ENCODE measurements around the gene CD99.
"Not testable (repeated sequence)": the region's sequence is repeated elsewhere in the genome, so short reads cannot be mapped to it uniquely, and the experiment has no call there.

CD99 gene

DNA sequence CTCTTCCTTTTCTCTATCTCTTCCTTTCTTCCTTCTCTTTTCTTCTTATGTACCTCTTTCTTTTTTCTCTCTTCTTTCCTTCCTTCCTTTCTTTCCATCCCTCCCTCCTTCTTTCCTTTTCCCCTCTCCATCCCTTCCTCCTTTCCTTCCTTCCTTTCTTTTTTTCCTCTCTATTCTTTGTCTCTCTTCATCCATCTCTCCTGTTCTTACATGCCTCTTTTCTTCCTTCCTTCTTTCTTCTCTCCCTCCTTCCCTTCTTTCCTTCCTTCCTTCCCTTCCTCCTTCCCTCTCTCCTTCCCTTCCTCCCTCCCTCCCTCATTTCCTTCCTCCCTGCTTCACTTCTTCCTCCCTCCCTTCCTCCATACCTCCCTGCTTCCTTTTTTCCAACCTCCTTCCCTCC, 41.6 kb downstream of the CD99 start:
- no peak for DNase-seq

DNA sequence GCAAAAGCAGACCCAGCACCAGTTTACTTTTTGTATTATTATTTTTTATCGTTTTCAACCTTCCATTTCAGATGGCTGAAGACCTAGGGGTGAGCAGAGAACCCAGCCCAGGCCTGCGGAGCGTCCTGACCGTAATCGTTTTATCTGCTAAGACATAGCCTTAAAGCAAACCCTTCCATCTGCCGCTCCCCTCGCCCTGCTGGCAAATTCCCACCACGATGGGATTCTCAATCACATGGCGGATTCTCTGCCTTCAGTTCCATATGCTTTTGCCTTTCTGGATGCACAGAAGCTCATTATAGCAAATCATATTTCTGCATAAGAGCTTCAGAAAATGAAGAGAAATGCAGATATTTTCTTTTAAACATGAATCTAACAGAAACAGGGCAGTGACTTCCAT, 42.2 kb downstream of the CD99 start:
- DNase-seq: no peak

DNA sequence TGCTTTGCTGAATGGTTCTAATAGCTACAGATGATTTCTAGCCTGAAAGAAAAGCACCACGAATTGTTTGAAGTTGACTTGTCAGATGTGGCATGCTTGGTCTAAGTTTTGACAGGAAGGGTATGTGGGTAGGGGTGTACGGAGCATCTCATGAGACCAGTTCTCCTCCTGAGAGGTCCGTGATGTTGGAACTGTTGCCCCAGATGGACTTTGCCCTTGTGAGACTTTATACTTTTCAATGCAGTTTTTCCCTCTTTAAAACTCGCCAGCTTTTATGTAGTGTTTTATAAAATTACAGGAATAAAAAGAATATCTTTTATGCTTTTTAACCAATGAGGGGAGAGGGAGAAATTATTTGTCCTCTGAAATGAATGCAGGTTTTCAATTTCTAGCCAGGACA, 44.2 kb downstream of the CD99 start:
- no peak for DNase-seq

DNA sequence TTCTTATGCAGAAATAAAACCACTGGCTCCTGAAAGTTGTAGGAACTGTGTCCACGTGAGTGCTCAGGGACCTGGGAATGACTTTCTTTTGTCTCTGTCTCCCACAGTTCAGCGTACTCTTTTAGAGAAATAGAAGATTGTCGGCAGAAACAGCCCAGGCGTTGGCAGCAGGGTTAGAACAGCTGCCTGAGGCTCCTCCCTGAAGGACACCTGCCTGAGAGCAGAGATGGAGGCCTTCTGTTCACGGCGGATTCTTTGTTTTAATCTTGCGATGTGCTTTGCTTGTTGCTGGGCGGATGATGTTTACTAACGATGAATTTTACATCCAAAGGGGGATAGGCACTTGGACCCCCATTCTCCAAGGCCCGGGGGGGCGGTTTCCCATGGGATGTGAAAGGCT, 49.6 kb downstream of the CD99 start:
- no peak for DNase-seq

DNA sequence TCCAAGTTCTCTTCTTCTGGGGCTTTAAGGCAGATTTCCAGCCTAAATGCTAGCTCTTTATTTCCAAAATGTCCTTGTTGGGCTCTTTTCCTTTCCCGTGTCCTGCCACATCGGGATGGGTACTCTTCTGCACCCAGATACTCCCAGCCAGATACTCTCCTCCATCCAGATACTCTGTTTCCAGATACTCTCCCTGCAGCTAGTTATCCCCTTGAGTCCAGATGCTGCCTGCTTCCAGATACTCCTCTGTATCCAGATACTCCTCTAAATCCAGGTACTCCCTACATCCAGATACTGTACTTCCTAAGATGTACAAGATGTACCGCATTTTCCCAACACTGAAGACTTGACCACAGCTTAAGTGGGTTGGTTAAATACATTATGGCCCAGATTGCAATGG, 50.3 kb downstream of the CD99 start:
- no peak for DNase-seq

DNA sequence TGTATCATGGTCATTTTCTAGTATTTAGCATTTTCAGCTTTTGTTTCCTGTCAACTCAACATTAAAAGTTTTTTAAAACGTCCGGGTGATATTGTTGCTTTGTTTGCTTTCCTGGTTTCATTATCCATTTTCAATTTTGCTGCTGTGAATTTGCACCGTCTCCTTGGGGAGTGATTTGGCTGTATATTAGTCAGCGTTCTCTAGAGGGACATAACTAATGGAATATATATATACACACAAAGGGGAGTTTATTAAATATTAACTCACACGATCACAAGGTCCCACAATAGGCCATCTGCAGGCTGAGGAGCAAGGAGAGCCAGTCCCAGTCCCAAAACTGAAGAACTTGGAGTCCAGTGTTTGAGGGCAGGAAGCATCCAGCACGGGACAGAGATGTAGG, 55.2 kb downstream of the CD99 start:
- not testable (repeated sequence) for DNase-seq

DNA sequence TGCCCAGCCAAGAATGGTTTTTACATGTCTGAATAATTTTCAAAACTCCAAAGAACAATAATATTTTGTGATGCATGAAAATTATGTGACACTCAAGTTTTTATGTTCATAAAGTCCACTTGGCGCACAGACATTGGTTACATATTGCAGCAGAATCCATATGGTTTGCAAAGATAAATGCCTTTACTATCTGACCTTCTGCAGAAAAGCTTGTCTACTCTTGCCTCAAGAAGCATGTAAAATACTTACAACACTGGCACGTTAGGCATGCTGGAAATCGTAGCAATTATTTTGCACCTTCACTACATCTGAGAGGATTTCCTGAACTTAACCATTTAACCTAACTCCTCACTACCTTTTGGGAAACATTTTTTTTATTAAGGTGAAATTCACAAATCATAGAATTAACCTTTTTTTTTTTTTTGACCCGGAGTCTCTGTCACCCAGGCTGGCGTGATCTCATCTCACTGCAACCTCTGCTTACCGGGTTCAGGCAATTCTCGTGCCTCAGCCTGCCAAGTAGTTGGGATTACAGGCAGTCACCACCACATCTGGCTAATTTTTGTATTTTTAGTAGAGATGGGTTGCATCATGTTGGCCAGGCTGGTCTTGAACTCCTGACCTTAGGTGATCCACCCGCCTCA, 57.2 kb downstream of the CD99 start:
- DNase-seq: no peak

DNA sequence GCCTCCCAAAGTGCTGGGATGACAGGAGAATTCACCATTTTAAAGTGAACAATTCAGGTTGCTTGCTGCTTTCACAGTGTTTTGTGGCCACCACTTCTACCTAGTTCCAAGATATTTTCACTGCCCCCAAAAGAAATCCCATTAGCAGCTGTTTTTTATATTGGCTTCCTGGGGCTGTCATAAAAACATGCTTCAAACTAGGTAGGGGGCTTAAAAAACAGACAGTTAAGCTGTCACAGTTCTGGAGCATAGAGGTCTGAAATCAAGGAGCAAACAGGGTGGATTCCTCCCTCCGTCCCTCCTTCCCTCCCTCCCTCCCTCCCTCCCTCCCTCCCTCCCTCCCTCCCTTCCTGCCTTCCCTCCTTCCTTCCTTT, 57.7 kb downstream of the CD99 start:
- DNase-seq: no peak

DNA sequence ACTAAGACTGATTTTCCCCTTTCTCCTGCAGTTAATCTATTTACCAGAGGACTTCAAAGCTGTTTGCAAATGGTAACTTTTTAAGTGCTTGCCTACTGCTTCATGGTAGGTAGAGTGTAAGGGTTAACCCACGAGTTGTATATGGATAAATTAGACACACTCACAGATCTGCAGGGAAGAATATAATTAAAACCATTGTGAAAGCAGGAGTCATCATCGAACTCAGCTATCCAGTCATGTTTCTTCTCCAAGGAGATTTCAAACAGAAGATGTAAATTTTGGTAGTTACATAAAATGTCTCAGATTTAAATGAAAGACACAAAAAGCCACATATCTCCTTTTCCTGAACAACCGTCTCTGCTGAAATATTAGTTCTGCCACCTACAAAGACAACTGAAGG, 60.2 kb downstream of the CD99 start:
- DNase-seq: no peak

DNA sequence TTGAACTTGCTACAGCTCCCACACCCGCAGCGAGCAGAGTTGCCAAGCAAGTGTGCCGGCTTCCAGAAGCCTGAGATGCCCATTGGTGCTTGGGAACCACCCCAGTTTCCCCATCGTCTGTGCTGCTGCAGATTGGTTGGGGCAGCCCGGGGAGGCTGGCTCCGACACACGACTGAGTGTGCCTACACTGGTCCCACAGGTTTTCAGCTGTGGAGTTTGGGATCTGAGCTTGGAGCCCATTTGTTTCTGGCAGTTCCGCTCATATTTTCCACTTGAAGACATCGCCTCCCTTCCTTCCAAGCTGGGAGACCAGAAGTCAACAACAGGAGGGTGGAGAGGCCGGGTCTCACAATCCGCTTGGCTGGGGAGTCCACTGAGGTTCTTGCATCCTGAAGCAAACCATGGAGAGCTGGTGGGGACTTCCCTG, 60.8 kb downstream of the CD99 start, which contains the start of gene XG:
TSS of gene XG (plus strand) at position 167 of the 427 bp plus-strand sequence. CDS start at position 402, 235 bp downstream.
- DNase-seq: not testable (repeated sequence)

DNA sequence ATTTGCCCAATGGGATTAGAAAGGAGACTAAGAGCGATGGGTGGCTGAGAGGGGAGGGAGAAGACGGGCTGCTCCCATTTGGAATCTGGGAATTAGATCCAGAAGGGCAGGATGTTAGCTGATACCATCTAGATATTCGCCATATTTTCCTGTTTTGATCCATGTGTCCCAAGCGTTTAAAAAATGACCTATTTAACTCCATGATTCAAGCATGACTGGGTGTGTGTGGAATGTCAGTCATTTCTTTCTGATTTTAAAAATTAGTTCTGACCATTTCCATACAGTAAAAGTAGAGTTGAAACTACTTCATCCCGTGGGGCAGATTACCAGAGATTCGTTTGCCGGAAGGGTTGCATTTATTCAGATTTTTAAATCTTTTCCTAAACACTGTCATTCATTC, 61.3 kb downstream of the CD99 start:
- not testable (repeated sequence) for DNase-seq

DNA sequence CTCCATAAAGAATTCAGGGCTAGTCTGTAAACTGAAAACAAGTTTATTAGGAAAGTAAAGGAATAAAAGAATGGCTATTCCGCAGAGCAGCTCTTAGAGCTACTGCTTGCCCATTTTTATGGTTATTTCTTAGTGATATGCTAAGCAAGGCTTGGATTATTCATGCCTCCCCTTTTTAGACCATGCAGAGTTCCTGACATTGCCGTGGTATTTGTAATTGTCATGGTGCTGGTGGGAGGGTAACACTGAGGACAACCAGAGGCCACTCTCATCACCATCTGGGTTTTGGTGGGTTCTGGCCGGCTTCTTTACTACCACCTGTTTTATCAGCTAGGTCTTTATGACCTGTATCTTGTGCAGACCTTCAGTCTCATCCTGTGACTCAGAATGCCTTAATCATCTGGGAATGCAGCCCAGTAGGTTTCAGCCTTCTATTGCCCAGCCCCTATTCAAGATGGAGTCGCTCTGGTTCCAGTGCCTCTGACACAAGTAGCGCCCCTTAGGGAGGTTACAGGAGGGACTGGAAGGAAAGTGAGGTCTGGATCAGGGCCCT, 64.1 kb downstream of the CD99 start:
- DNase-seq: not testable (repeated sequence)

DNA sequence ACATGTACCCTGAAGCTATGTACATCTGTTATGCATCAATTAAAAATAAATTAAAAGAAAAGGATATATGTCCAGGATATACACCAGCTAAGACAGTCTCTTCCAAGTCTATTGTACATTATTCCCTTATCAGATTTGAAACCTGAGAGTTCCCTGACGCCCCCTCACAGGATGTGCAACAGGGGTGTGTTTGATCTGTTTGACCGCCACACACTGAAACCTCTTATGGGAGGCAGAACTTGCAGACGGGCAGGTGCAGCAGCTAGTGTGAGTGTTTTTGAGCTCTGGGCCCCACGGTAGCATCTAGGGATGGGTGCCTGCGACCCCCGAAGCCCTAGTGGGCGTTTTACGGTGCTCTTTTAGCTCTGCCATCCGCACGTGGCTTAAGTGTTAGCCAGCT, 65.5 kb downstream of the CD99 start:
- no peak for DNase-seq

DNA sequence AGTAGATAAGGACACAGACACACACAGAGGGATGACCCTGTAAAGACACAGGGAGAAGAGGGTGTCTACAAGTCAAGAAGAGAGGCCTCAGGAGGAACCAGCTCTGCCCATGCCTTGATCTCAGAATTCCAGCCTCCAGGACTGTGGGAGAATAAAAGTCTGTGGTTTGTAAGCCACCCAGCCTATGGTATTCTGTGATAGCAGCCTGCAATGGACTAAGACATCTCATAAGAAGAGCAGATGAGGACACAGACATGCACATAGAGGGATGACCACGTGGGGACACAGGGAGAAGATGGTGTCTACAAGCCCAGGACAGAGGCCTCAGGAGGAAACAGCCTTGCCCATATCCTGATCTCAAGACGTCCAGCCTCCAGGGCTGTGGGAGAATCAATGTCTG, 70.2 kb downstream of the CD99 start:
- DNase-seq: no peak

DNA sequence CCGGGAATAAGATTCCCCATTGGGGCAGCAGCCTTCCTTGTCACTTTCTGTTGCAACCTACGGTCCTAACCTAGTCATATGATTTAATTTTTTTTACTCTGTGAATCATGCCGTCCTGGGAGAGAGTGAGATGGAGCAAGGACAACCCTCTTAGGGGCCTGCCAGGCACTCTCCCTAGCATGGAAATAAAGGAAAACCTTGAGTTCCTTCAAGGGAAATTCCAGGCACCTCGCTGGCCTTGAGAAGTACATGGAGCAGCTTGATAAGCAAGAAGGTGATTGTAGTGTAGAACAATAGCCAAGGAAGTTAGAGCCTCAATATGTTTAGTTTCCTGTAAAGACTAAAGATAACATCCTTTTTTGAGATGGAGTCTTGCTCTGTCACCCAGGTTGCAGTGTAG, 71.6 kb downstream of the CD99 start:
- not testable (repeated sequence) for DNase-seq

DNA sequence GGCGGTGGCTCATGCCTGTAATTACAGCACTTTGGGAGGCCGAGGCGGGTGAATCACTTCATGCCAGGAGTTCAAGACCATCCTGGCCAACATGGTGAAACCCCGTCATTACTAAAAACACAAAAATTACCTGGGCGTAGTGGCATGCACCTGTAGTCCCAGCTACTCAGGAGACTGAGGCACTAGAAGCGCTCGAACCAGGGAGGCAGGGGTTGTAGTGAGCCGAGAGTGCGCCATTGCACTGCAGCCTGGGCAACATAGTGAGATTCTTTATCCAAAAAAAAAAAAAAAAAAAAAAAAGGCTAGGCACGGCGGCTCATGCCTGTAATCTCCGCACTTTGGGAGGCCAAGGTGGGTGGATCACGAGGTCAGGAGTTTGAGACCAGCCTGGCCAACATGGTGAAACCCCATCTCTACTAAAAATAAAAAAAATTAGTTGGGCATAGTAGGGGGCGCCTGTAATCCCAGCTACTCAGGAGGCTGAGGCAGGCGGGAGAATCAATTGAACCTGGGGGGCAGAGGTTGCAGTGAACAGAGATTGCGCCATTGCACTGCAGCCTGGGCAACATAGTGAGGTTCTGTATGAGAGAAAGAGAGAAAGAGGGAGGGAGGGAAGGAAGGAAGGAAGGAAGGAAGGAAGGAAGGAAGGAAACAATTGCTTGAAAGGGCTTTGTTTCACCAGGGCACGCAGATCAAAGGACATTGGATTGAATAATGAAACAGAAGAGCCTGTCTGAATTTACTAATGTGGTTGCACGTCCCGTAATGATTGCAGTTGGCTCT, 73.9 kb downstream of the CD99 start:
- not testable (repeated sequence) for DNase-seq

DNA sequence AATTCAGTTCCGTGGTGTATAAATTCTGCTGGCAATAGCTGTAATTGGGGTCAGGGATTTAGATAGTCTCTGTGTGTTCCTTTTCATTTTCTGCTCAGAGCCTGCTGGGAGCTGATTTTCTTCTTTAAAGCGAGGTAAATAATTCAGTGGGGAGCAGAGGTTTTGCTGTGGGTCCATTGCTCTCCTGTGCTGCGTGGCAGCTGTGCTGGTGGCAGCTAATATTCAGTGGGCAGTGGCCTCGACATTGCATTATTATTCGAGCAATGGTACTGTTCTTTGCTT, 74.4 kb downstream of the CD99 start:
- DNase-seq: no peak

DNA sequence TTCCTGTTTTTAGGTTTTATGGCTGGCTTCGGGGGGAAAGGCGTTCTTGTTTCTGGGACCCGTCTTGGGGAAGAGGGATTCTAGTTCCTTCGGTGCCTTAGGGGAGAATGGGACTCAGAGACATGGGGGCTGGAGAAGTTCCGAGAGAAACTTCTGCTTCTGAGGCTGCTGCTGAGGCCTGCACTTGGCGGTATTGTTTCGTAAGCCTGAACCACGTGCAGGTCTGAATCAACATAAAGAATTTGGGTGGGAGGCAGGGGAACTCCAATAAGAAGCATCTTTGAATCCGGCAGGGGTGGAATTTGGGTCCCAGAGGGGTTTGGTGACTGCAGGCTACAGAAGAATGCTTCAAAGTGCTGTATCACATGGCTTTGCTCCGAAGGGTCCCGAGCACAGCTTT, 75.8 kb downstream of the CD99 start:
- no peak for DNase-seq

DNA sequence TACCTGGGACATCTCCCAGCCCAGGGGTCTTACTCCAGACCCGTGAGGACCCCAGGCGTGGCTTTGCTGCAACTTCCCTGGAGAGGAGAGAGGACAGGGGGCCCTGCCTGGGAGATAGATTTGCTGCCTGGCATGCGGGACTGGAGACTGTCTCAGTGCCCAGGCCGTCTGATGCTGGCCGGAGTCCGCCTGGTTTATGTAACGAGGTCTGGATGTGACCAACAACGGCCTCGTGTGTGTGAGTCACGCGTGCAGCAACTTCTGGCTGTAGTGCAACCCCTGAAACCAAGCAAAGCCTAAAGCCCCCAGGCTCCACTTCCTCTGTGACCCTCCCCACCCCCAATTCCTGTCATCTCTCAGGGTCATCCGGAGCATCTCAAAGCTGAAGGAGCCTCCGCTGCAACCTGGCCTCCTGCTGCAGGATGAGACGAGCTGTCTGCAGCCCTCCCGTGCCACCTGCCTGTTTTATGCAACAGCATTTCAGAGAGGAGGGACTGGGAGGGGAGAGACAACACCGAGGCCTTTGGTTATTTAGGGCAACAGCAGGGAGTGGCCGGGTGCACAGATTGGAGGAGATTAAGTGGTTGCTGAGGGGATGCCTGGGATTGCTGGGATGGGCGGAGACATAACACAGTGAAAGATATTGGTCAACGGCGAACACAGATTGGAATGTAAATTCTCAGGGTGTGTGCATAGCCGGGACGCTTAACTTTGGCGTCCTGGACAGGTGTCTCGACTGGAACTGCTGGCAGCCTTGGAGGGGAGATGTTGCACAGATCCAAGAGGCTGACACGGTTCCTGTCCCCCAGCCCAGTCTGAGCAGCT, 76.7 kb downstream of the CD99 start:
- no peak for DNase-seq

DNA sequence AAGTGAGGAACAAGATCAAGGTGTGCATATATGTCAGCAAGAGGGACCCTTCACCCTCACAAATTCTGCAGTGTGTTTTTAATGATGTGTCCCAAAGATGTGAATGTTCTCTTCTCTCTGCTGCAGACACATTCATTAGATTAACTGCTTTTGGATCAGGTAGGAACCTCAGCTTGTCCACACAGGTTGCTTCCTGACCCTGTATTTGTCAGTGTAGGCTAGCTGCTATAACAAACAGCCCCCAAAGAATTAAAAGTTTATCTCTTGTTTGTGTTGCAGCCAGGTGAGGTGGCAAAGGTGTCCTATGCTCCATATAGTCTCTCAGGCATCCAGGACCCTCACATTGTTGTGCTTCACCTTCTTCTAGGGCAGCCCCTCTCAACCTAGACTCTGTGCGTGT, 78.5 kb downstream of the CD99 start:
- no peak for DNase-seq

DNA sequence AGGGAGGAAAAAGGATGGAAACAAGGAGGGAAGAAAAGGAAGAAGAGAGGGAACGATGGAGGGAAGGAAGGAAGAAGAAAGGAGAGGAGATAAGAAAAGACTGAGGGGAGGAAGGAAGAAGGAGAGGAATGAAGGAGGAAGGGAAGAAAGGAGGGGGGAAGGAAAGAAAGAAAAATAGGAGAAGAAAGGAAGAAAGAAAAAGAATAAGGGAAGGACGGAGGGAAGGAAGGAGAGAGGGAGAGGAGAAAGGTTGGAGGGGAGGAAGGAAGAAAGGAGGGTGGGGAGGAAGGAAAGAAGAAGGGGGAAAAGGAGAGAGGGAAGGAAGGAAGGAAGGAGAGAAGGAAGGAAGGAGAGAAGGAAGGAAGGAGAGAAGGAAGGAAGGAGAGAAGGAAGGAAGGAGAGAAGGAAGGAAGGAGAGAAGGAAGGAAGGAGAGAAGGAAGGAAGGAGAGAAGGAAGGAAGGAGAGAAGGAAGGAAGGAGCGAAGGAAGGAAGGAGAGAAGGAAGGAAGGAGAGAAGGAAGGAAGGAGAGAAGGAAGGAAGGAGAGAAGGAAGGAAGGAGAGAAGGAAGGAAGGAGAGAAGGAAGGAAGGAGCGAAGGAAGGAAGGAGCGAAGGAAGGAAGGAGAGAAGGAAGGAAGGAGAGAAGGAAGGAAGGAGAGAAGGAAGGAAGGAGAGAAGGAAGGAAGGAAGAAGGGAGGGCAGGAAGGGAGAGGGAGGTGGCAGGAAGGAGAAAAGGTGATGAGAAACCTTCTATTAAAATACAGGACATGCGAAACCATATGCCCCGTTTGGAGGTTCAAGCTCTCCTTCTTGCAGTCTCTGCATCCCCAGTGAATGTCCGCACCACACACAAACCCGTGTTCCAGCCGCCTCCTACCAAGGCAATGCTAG, 82.3 kb downstream of the CD99 start:
- not testable (repeated sequence) for DNase-seq

DNA sequence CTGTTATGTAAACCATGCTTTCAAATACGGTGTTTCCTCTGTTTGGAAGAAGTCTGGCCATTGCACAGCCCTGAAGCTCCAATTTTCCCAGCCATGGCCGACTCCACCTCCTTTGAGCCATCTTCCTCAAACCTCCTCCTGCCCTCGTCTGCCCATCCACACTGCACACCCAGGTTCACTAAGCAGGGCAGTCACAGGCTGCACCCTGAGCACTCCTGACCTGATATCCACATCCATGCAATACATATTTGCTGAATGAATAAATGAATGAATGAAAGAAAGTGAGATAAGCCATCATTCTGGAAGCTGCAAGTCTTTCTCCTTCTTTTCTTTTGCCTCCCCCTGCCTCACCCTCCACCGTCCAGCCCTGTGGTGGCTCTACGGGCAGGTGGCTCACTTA, 83.0 kb downstream of the CD99 start:
- DNase-seq: no peak

DNA sequence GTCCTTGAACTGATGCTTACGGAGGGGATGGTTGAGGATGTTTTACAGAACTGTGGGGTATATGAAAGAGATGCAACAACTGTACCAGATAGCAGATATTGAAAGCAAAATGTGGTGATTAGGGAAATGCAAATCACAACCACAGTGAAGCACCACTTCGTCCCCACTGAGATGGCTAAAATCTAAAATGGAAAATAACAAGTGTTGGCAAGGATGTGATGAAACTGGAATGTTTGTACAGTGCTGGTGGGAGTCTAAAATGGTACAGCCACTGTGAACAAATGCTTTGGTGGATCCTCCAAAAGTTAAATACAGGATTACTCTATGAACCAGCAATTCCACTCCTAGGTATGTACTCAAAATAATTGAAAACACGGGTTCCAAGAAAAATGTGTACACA, 83.7 kb downstream of the CD99 start:
- no peak for DNase-seq

Data from NCI-H1436 (cell line).